GM12878 (cell line): ENCODE results near the gene LDLRAD4. TPM values are rescaled to one million over a fixed set of nuclear protein-coding genes. Genes with fewer than 3 reads are reported as not detected.

Experiments
- ATAC-seq: fragments of 200-7000 bp; cut with Tn5 transposase; 3 replicates; pipeline ENCODE4 v1.9.1; 2020; ENCODE audit warnings: mild to moderate bottlenecking, moderate library complexity
- BruUV-seq: library from RNA; stranded (reverse); fragments of 400-500 nt; replicated peaks from 2 replicates; lab custom pipeline; 2021; lab: Mats Ljungman, UMichigan
- CTCF ChIA-PET: fragments of 300-600 bp; sonication (Branson Sonifier 250); formaldehyde crosslinking; extraction: SDS; loops from one replicate; lab custom pipeline; 2021; ENCODE audit warnings: inconsistent platforms; lab: Yijun Ruan, JAX
- POLR2A ChIA-PET: fragments of 350-600 bp; formaldehyde crosslinking; extraction: SDS; loops from one replicate; lab custom pipeline; 2021; ENCODE audit warnings: inconsistent platforms; lab: Charles Lee
- RAD21 ChIA-PET: fragments of 300-600 bp; sonication (Branson Sonifier 250); formaldehyde crosslinking; loops from one replicate; lab custom pipeline; 2023; ENCODE audit warnings: antibody characterized with exemption; ENCODE audit not compliant: unreplicated experiment; lab: Charles Lee
- SMC1A ChIA-PET: fragments of 300-600 bp; sonication (Branson Sonifier 250); formaldehyde crosslinking; loops from one replicate; lab custom pipeline; 2023; ENCODE audit not compliant: unreplicated experiment, uncharacterized antibody; lab: Charles Lee
- DNase-seq: peaks from one replicate; pipeline ENCODE4 v3.0.0-alpha.2; 2011; ENCODE audit warnings: low read depth, low spot score
- FAIRE-seq: peaks from 3 replicates; lab custom pipeline; 2011; peaks lifted over from hg19 to GRCh38; lab: Jason Lieb, UNC
- H2AFZ ChIP-seq: 2 replicates; pipeline ENCODE4 v1.6.0; 2011; ENCODE audit warnings: low read depth, low read length, control low read depth; ENCODE audit not compliant: control insufficient read depth
- H3K27ac ChIP-seq: 2 replicates; pipeline ENCODE4 v1.5.1; 2011; ENCODE audit warnings: control low read depth; ENCODE audit not compliant: control insufficient read depth, insufficient read depth
- H3K27me3 ChIP-seq, 2 experiments: replicated peaks in 1 of 2; 2 replicates each; pipeline versions ENCODE4 v1.6.0 to v1.6.1; 2011; ENCODE audit warnings: low read length in 1 of 2; ENCODE audit not compliant: control insufficient read depth in 2 of 2, insufficient read depth in 2 of 2
- H3K36me3 ChIP-seq, 2 experiments: 2 replicates each; pipeline ENCODE4 v1.5.1; 2011; ENCODE audit warnings: low read length in 1 of 2; ENCODE audit not compliant: control insufficient read depth in 2 of 2, insufficient read depth in 2 of 2
- H3K4me1 ChIP-seq: 2 replicates; pipeline ENCODE4 v1.6.1; 2011; ENCODE audit warnings: mild to moderate bottlenecking, low read length, moderate library complexity, mixed read lengths; ENCODE audit not compliant: control insufficient read depth, insufficient read depth
- H3K4me2 ChIP-seq: 2 replicates; pipeline ENCODE4 v1.6.0; 2011; ENCODE audit warnings: control low read depth; ENCODE audit not compliant: control insufficient read depth, insufficient read depth
- H3K4me3 ChIP-seq: fragments of 200-600 bp; sonication (generic); 2 replicates; pipeline ENCODE4 v1.5.1; 2016
- H3K79me2 ChIP-seq: 2 replicates; pipeline ENCODE4 v1.6.0; 2011; ENCODE audit warnings: low read length; ENCODE audit not compliant: control insufficient read depth, insufficient read depth
- H3K9ac ChIP-seq: 2 replicates; pipeline ENCODE4 v1.8.0; 2011; ENCODE audit warnings: low read length, control low read depth, mixed read lengths; ENCODE audit not compliant: control insufficient read depth, insufficient read depth
- H3K9me3 ChIP-seq: replicated peaks from 3 replicates; pipeline ENCODE4 v1.5.1; 2011; ENCODE audit warnings: mild to moderate bottlenecking, low read length; ENCODE audit not compliant: control insufficient read depth, insufficient read depth
- H4K20me1 ChIP-seq: 2 replicates; pipeline ENCODE4 v1.6.0; 2011; ENCODE audit not compliant: control insufficient read depth, insufficient read depth
- ASH2L ChIP-seq: fragments of 300-600, 200-600 bp; sonication (generic); IDR thresholded peaks from 2 replicates; pipeline ENCODE4 v1.6.1; 2017; ENCODE audit warnings: low read depth, mild to moderate bottlenecking, borderline replicate concordance
- BACH1 ChIP-seq: fragments of 450-650 bp; IDR thresholded peaks from 2 replicates; pipeline ENCODE4 v1.6.1; 2017; ENCODE audit warnings: mild to moderate bottlenecking, borderline replicate concordance
- CBX3 ChIP-seq: fragments of 200-600 bp; sonication (generic); IDR thresholded peaks from 2 replicates; pipeline ENCODE4 v1.6.1; 2016; ENCODE audit warnings: low read depth, borderline replicate concordance
- CEBPB ChIP-seq, 2 experiments: fragments of 150-350 bp in 1 of 2; IDR thresholded peaks; 2 replicates each; pipeline ENCODE4 v1.6.1; 2012 to 2014; ENCODE audit warnings: low read depth in 2 of 2, low read length in 2 of 2, borderline replicate concordance in 1 of 2, inconsistent platforms in 1 of 2
- CHD2 ChIP-seq: IDR thresholded peaks from 2 replicates; pipeline ENCODE4 v1.6.1; 2011; ENCODE audit warnings: low read depth, low read length, improper control_type of control experiment, borderline replicate concordance
- CREM ChIP-seq: IDR thresholded peaks from 2 replicates; pipeline ENCODE4 v1.6.1; 2014; ENCODE audit warnings: antibody characterized with exemption, low read depth
- RCOR1 ChIP-seq: conservative IDR thresholded peaks from 2 replicates; pipeline ENCODE4 v1.6.1; 2012; ENCODE audit warnings: low read depth, low read length, improper control_type of control experiment
- RELA ChIP-seq: fragments of 450-650 bp; IDR thresholded peaks from 2 replicates; pipeline ENCODE4 v1.8.0; 2014; ENCODE audit warnings: borderline replicate concordance; ENCODE audit not compliant: partially characterized antibody
- SREBF1 ChIP-seq: IDR thresholded peaks from 2 replicates; pipeline ENCODE4 v1.6.1; 2012; ENCODE audit warnings: mild to moderate bottlenecking, low read length
- TCF12 ChIP-seq: IDR thresholded peaks from 2 replicates; pipeline ENCODE4 v1.6.1; 2011; ENCODE audit warnings: low read depth, mild to moderate bottlenecking, low read length
- ZNF207 ChIP-seq: fragments of 450-650 bp; IDR thresholded peaks from 2 replicates; pipeline ENCODE4 v1.6.1; 2014; ENCODE audit warnings: antibody characterized with exemption, mild to moderate bottlenecking, borderline replicate concordance
- ZNF384 ChIP-seq: IDR thresholded peaks from 2 replicates; pipeline ENCODE4 v1.6.1; 2012; ENCODE audit warnings: low read depth, mild to moderate bottlenecking, low read length, improper control_type of control experiment, borderline replicate concordance
- WGBS: methylation state at CpG from one replicate; pipeline ENCODE4 v1.1.6; 2016; ENCODE audit warnings: low lambda C conversion rate; ENCODE audit not compliant: insufficient replicate concordance, insufficient coverage; ENCODE audit errors: missing lambda C conversion rate; 5-methylcytosine and 5-hydroxymethylcytosine counted together
- in situ Hi-C: fragments of 300-500 bp; cut with MboI; formaldehyde crosslinking; loops from 9 replicates; pipeline ENCODE4 v1.14.3; 2018; ENCODE audit warnings: mixed read lengths
- intact Hi-C: fragments of 100-400 bp; cut with micrococcal nuclease; formaldehyde crosslinking; loops from one replicate; pipeline ENCODE4 v1.14.2; 2022; ENCODE audit not compliant: unreplicated experiment
- polyA plus RNA-seq, 11 experiments: library from polyadenylated mRNA; depleted of rRNA in 4 of 11; unstranded in 6 of 11; stranded (reverse) in 5 of 11; fragments of >200 nt; fragmentation: Nextera tagmentation in 4 of 11; fragmentation: Illumina TruSeq in 1 of 11; extraction: Ambion mirVana in 4 of 11; extraction: Trizol in 1 of 11; gene quantifications; 1 replicate in 1 of 11; 2 replicates in 10 of 11; pipeline versions ENCODE4 v1.2.1 to v1.2.3, GENCODE V29; 2011 to 2016; ENCODE audit warnings: inconsistent platforms in 2 of 11, missing spikeins in 2 of 11, low read depth in 1 of 11
- total RNA-seq, 4 experiments: library from RNA; depleted of rRNA in 3 of 4; stranded (reverse); fragments of >200 nt in 3 of 4; fragmentation: Illumina TruSeq in 1 of 4; extraction: Trizol in 1 of 4; gene quantifications; 2 replicates each; pipeline versions ENCODE4 v1.2.1 to v1.2.3, GENCODE V29; 2013 to 2021

The LDLRAD4 gene
- total and polyA plus RNA-seq, 10 of the 15 experiments (the other 5 are each of a cell fraction or from before 2014, with no cell fraction given) = 2.7 to 16.8 (median 11.2) TPM

- ChIA-PET RAD21 (interaction anchor here (1.1 kb wide), 1 partner anchor 8 kb away, joined by 3 read pairs; no protein-coding TSS in a partner anchor), POLR2A (interaction anchor here (0.7 kb wide), 1 partner anchor 120 kb away, joined by 3 read pairs; no protein-coding TSS in a partner anchor), CTCF (interaction anchor here (1.0 to 1.7 kb wide), 2 partner anchors 9 to 323 kb away, joined by 4 to 5 read pairs; no protein-coding TSS in a partner anchor), SMC1A (interaction anchor here (0.9 to 1.4 kb wide), 2 partner anchors 10 to 11 kb away, joined by 3 to 5 read pairs; no protein-coding TSS in a partner anchor)
- H4K20me1 ChIP-seq = no peaks in the 10 kb centered on the region
- no peaks in the 10 kb centered on the region for H3K36me3 ChIP-seq
- H3K27ac ChIP-seq = no peak overlapping the region
- no peaks in the 10 kb centered on the region for H3K9me3 ChIP-seq
- BruUV-seq = no TSS peak
- intact Hi-C loops (loop anchor here (10.0 kb wide), 1 partner anchor 324 kb away; the partner anchor contains the start of gene LDLRAD4), in situ Hi-C loops (no loop called here)
- H3K9ac ChIP-seq = no peak overlapping the region
- no peaks in the 10 kb centered on the region for H3K79me2 ChIP-seq
- no peak overlapping the region for H2AFZ ChIP-seq
- no peak for FAIRE-seq
- WGBS = 10% methylated on average over 6 of the region's 6 CpGs
- H3K4me1 ChIP-seq = no peaks in the 10 kb centered on the region; the same call in 1 of the 2 replicates
- TF ChIP-seq RELA (no peak), CEBPB (IDR thresholded peaks at IDR 0.05; ENCODE audit: borderline replicate concordance in 1 of 2, low read depth in 2 of 2, low read length in 2 of 2) (no peak), CBX3 (no peak), CHD2 (no peak), RCOR1 (no peak), TCF12 (no peak), ZNF384 (no peak), BACH1 (no peak), CREM (no peak), SREBF1 (no peak), ZNF207 (no peak), ASH2L (no peak)
- ATAC-seq = no peak
- no peak for DNase-seq
- H3K27me3 ChIP-seq = no peaks in the 10 kb centered on the region; a peak in 1 of 4 replicates
- no peak overlapping the region for H3K4me2 ChIP-seq
- no peak overlapping the region for H3K4me3 ChIP-seq
Observed at GRCh38 chr18:13539050-13539449, 320.5 kb downstream of the LDLRAD4 start.
